NCI-H510A treated with DMSO at 0.1 percent for 48 hours (cell line): ENCODE results near the gene SLC6A17.

ENCODE experiments used
- DNase-seq: peaks from one replicate; lab custom pipeline; 2025; lab: John Stamatoyannopoulos, UW

SLC6A17 gene

GRCh38 chr1:110242062-110242461 lies 91.8 kb downstream of the SLC6A17 start:
- no peak for DNase-seq

GRCh38 chr1:110242731-110243130 lies 92.4 kb downstream of the SLC6A17 start:
- DNase-seq = no peak

- DNase-seq = peak; percentile 59
Measured at GRCh38 chr1:110243146-110243545, 92.9 kb downstream of the SLC6A17 start.

- peak; percentile 59 for DNase-seq
Measured at GRCh38 chr1:110243574-110243973, 93.3 kb downstream of the SLC6A17 start.

- DNase-seq = no peak
Measured at GRCh38 chr1:110245876-110246620, 95.8 kb downstream of the SLC6A17 start.

GRCh38 chr1:110248746-110249145 lies 98.5 kb downstream of the SLC6A17 start:
- no peak for DNase-seq

GRCh38 chr1:110249256-110249655 lies 99.0 kb downstream of the SLC6A17 start:
- DNase-seq = no peak

GRCh38 chr1:110250008-110250407 lies 99.7 kb downstream of the SLC6A17 start:
- DNase-seq = no peak

- no peak for DNase-seq
Measured at GRCh38 chr1:110250749-110251148, 100.5 kb downstream of the SLC6A17 start.
